Body of pancreas (tissue), 4 donors: Measurements from ENCODE around the gene FBXL20.

Source experiments
- CTCF ChIP-seq, 7 experiments: fragments of 450-650 bp in 4 of 7; fragments of 200-600 bp in 3 of 7; sonication (generic) in 3 of 7; IDR thresholded peaks; one replicate each; pipeline ENCODE4 v1.5.1; 2016 to 2019; ENCODE audit warnings: antibody characterized with exemption in 7 of 7
- POLR2A ChIP-seq, 3 donors: fragments of 450-650 bp; IDR thresholded peaks; one replicate each; pipeline ENCODE4 v1.6.1; 2016; ENCODE audit warnings: antibody characterized with exemption in 3 of 3, mild to moderate bottlenecking in 2 of 3

GRCh38 chr17:39351508-39351907 lies 49.9 kb downstream of the FBXL20 start:
- TF ChIP-seq POLR2A (IDR thresholded peaks at IDR 0.05) (no peak), CTCF (IDR thresholded peaks at IDR 0.05) (no peak)
